GM23338 (cell line): ENCODE measurements around the gene LAMA4. TPM values are rescaled to one million over a fixed set of nuclear protein-coding genes. Genes with fewer than 3 reads are reported as not detected.

Source experiments
- ATAC-seq: fragments of 200-7000 bp; cut with Tn5 transposase; 3 replicates; pipeline ENCODE4 v1.9.1; 2020
- DNase-seq: peaks from one replicate; pipeline ENCODE4 v3.0.0-alpha.2; 2015; ENCODE audit warnings: low spot score
- H2AFZ ChIP-seq: fragments of 200-600 bp; sonication (generic); 2 replicates; pipeline ENCODE4 v1.8.0; 2016; ENCODE audit warnings: antibody characterized with exemption, mild to moderate bottlenecking, moderate library complexity
- H3F3A ChIP-seq: fragments of 200-600 bp; sonication (generic); replicated peaks from 2 replicates; pipeline ENCODE4 v1.8.0; 2017; ENCODE audit warnings: antibody characterized with exemption, mixed run types, low read depth
- H3K27ac ChIP-seq: fragments of 200-600 bp; sonication (generic); 2 replicates; pipeline ENCODE4 v1.6.1; 2016; ENCODE audit warnings: low read depth
- H3K27me3 ChIP-seq: fragments of 200-600 bp; sonication (generic); 2 replicates; pipeline ENCODE4 v1.8.0; 2016; ENCODE audit warnings: mild to moderate bottlenecking, mixed run types, moderate library complexity; ENCODE audit not compliant: insufficient read depth
- H3K36me3 ChIP-seq: fragments of 200-600 bp; sonication (generic); 2 replicates; pipeline ENCODE4 v1.8.0; 2016; ENCODE audit warnings: mild to moderate bottlenecking; ENCODE audit not compliant: insufficient read depth
- H3K4me1 ChIP-seq: fragments of 200-600 bp; sonication (generic); 2 replicates; pipeline ENCODE4 v1.8.0; 2016; ENCODE audit warnings: mild to moderate bottlenecking, moderate library complexity; ENCODE audit not compliant: insufficient read depth
- H3K4me2 ChIP-seq: fragments of 200-600 bp; sonication (generic); 2 replicates; pipeline ENCODE4 v1.7.1; 2017; ENCODE audit warnings: mixed run types
- H3K4me3 ChIP-seq: fragments of 200-600 bp; sonication (generic); 2 replicates; pipeline ENCODE4 v1.6.1; 2016; ENCODE audit warnings: mixed run types
- H3K79me2 ChIP-seq: fragments of 200-600 bp; sonication (generic); replicated peaks from 2 replicates; pipeline ENCODE4 v1.8.0; 2017; ENCODE audit warnings: mild to moderate bottlenecking; ENCODE audit not compliant: insufficient read depth
- H3K9me2 ChIP-seq: fragments of 200-600 bp; sonication (generic); 2 replicates; pipeline ENCODE4 v1.8.0; 2017; ENCODE audit not compliant: insufficient read depth
- H4K20me1 ChIP-seq: fragments of 200-600 bp; sonication (generic); replicated peaks from 2 replicates; pipeline ENCODE4 v1.8.0; 2017; ENCODE audit warnings: mild to moderate bottlenecking; ENCODE audit not compliant: insufficient read depth
- H3K27ac Mint-ChIP-seq: 2 replicates; pipeline ENCODE4 v1.8.0; 2020; ENCODE audit warnings: inconsistent platforms, mild to moderate bottlenecking, moderate library complexity, mixed read lengths
- H3K27me3 Mint-ChIP-seq: 3 replicates; pipeline ENCODE4 v1.8.0; 2022; ENCODE audit warnings: low read depth, mild to moderate bottlenecking, moderate library complexity, mixed read lengths, inconsistent platforms; ENCODE audit not compliant: insufficient read depth, poor library complexity
- H3K36me3 Mint-ChIP-seq: 3 replicates; pipeline ENCODE4 v1.8.0; 2021; ENCODE audit warnings: low read depth, mild to moderate bottlenecking, inconsistent platforms, moderate library complexity, mixed read lengths
- H3K4me1 Mint-ChIP-seq: 3 replicates; pipeline ENCODE4 v1.8.0; 2020; ENCODE audit warnings: mild to moderate bottlenecking, inconsistent platforms, mixed read lengths
- H3K4me3 Mint-ChIP-seq: 3 replicates; pipeline ENCODE4 v1.8.0; 2021; ENCODE audit warnings: moderate library complexity, mild to moderate bottlenecking, inconsistent platforms, mixed read lengths
- H3K9me3 Mint-ChIP-seq: 3 replicates; pipeline ENCODE4 v1.8.0; 2020; ENCODE audit warnings: moderate library complexity, mild to moderate bottlenecking, inconsistent platforms, mixed read lengths
- CREB1 ChIP-seq: fragments of 250-450 bp; sonication (Bioruptor Pico); IDR thresholded peaks from 2 replicates; pipeline ENCODE4 v1.5.0; 2020; ENCODE audit warnings: low read depth, mild to moderate bottlenecking, moderate library complexity
- EZH2 ChIP-seq: fragments of 200-600 bp; sonication (generic); IDR thresholded peaks from one replicate; pipeline ENCODE4 v1.8.0; 2017; ENCODE audit warnings: antibody characterized with exemption, mild to moderate bottlenecking, low read depth; ENCODE audit not compliant: unreplicated experiment
- EZH2phosphoT487 ChIP-seq: fragments of 200-600 bp; sonication (generic); IDR thresholded peaks from one replicate; pipeline ENCODE4 v1.8.1; 2018; ENCODE audit warnings: antibody characterized with exemption; ENCODE audit not compliant: unreplicated experiment
- JUNB ChIP-seq: IDR thresholded peaks from one replicate; pipeline ENCODE4 v1.6.1; 2016; ENCODE audit warnings: antibody characterized with exemption; ENCODE audit not compliant: unreplicated experiment
- NANOG ChIP-seq: IDR thresholded peaks from 2 replicates; pipeline ENCODE4 v1.6.1; 2016; ENCODE audit warnings: antibody characterized with exemption, borderline replicate concordance
- POLR2AphosphoS5 ChIP-seq: IDR thresholded peaks from 2 replicates; pipeline ENCODE4 v1.6.1; 2016; ENCODE audit warnings: antibody characterized with exemption, low read depth
- ZNF114 ChIP-seq: fragments of 250-450 bp; sonication (Bioruptor Pico); IDR thresholded peaks from 2 replicates; pipeline ENCODE4 v1.5.0; 2020; ENCODE audit warnings: mild to moderate bottlenecking, moderate library complexity
- ZNF331 ChIP-seq: fragments of 250-450 bp; sonication (Bioruptor Pico); IDR thresholded peaks from 2 replicates; pipeline ENCODE4 v1.5.0; 2020; ENCODE audit warnings: low read depth, mild to moderate bottlenecking, moderate library complexity
- polyA plus RNA-seq: library from polyadenylated mRNA; unstranded; fragments of >200 nt; fragmentation: Nextera tagmentation; extraction: Ambion mirVana; gene quantifications from 2 replicates; pipeline ENCODE4 v1.2.1, GENCODE V29; 2016
- total RNA-seq: library from RNA; depleted of rRNA; stranded (reverse); fragments of >200 nt; shearing (Covaris generic); gene quantifications from 2 replicates; pipeline ENCODE4 v1.2.3, GENCODE V29; 2014
- TF ChIP-seq, protein P1 (sequence below): IDR thresholded peaks from one replicate; pipeline ENCODE4 v1.6.1; 2018; ENCODE audit warnings: antibody characterized with exemption; ENCODE audit not compliant: unreplicated experiment
- TF ChIP-seq, protein P2 (sequence below): IDR thresholded peaks from 2 replicates; pipeline ENCODE4 v1.6.1; 2016; ENCODE audit warnings: antibody characterized with exemption
- TF ChIP-seq, protein P3 (sequence below), 2 experiments: fragments of 200-600 bp in 1 of 2; sonication (generic) in 1 of 2; conservative IDR thresholded peaks; 2 replicates each; pipeline versions ENCODE4 v1.5.1 to v1.6.1; 2016 to 2017; ENCODE audit warnings: antibody characterized with exemption in 2 of 2, low read depth in 2 of 2, mild to moderate bottlenecking in 2 of 2, moderate library complexity in 1 of 2

Gene LAMA4
- total and polyA plus RNA-seq, 2 experiments from 2014 or later, result 1.7 to 2.8 TPM

DNA sequence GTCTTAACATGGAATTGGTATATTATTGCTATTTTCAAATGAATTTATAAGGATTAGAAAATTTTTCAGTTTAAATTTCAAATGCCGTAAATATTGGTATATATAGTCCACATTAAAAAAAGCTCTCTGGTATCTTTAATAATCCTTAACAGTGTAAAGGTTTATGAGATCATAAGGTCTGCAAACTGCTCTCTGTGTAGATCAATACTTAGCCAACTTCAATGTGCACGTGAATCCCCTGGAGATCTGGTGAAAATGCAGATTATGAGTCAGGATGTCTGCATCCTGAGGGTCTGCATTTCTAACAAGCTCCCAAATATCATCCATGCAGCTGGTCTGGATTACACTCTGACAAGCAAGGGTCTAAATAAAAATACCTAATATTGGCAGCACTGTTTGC, 43.5 kb downstream of the LAMA4 start:
- H3K27me3 Mint-ChIP-seq, result peaks cover 4% of the 10 kb centered on the region
- TF ChIP-seq CREB1 (CRISPR knock-in tag) (no peak), POLR2AphosphoS5 (no peak), NANOG (no peak), ZNF114 (CRISPR knock-in tag) (no peak), EZH2phosphoT487 (no peak), EZH2 (no peak), ZNF331 (CRISPR knock-in tag) (no peak)
- TF ChIP-seq, protein P1, sequence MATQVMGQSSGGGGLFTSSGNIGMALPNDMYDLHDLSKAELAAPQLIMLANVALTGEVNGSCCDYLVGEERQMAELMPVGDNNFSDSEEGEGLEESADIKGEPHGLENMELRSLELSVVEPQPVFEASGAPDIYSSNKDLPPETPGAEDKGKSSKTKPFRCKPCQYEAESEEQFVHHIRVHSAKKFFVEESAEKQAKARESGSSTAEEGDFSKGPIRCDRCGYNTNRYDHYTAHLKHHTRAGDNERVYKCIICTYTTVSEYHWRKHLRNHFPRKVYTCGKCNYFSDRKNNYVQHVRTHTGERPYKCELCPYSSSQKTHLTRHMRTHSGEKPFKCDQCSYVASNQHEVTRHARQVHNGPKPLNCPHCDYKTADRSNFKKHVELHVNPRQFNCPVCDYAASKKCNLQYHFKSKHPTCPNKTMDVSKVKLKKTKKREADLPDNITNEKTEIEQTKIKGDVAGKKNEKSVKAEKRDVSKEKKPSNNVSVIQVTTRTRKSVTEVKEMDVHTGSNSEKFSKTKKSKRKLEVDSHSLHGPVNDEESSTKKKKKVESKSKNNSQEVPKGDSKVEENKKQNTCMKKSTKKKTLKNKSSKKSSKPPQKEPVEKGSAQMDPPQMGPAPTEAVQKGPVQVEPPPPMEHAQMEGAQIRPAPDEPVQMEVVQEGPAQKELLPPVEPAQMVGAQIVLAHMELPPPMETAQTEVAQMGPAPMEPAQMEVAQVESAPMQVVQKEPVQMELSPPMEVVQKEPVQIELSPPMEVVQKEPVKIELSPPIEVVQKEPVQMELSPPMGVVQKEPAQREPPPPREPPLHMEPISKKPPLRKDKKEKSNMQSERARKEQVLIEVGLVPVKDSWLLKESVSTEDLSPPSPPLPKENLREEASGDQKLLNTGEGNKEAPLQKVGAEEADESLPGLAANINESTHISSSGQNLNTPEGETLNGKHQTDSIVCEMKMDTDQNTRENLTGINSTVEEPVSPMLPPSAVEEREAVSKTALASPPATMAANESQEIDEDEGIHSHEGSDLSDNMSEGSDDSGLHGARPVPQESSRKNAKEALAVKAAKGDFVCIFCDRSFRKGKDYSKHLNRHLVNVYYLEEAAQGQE, result no peak
- TF ChIP-seq, protein P2, sequence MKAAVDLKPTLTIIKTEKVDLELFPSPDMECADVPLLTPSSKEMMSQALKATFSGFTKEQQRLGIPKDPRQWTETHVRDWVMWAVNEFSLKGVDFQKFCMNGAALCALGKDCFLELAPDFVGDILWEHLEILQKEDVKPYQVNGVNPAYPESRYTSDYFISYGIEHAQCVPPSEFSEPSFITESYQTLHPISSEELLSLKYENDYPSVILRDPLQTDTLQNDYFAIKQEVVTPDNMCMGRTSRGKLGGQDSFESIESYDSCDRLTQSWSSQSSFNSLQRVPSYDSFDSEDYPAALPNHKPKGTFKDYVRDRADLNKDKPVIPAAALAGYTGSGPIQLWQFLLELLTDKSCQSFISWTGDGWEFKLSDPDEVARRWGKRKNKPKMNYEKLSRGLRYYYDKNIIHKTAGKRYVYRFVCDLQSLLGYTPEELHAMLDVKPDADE, result no peak
- TF ChIP-seq, protein P3, sequence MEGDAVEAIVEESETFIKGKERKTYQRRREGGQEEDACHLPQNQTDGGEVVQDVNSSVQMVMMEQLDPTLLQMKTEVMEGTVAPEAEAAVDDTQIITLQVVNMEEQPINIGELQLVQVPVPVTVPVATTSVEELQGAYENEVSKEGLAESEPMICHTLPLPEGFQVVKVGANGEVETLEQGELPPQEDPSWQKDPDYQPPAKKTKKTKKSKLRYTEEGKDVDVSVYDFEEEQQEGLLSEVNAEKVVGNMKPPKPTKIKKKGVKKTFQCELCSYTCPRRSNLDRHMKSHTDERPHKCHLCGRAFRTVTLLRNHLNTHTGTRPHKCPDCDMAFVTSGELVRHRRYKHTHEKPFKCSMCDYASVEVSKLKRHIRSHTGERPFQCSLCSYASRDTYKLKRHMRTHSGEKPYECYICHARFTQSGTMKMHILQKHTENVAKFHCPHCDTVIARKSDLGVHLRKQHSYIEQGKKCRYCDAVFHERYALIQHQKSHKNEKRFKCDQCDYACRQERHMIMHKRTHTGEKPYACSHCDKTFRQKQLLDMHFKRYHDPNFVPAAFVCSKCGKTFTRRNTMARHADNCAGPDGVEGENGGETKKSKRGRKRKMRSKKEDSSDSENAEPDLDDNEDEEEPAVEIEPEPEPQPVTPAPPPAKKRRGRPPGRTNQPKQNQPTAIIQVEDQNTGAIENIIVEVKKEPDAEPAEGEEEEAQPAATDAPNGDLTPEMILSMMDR (conservative IDR thresholded peaks at IDR 0.05; ENCODE audit: low read depth in 2 of 2), result no peak
- no peaks in the 10 kb centered on the region for H4K20me1 ChIP-seq
- no peak overlapping the region for H2AFZ ChIP-seq
- no peaks in the 10 kb centered on the region for H3K79me2 ChIP-seq
- no peaks in the 10 kb centered on the region for H3F3A ChIP-seq
- no peak overlapping the region for H3K27ac Mint-ChIP-seq
- DNase-seq (no peak), ATAC-seq (no peak)
- H3K9me3 Mint-ChIP-seq, result no peaks in the 10 kb centered on the region
- H3K4me1 Mint-ChIP-seq, result peaks cover 16% of the 10 kb centered on the region
- no peak overlapping the region for H3K27ac ChIP-seq
- no peaks in the 10 kb centered on the region; the same call in 2 of the 3 replicates for H3K36me3 Mint-ChIP-seq
- H3K4me2 ChIP-seq, result no peak overlapping the region
- H3K4me3 ChIP-seq, result no peak overlapping the region
- H3K27me3 ChIP-seq, result no peaks in the 10 kb centered on the region
- H3K9me2 ChIP-seq, result peaks cover 11% of the 10 kb centered on the region
- peaks cover 16% of the 10 kb centered on the region for H3K4me1 ChIP-seq
- H3K4me3 Mint-ChIP-seq, result no peak overlapping the region
- H3K36me3 ChIP-seq, result no peaks in the 10 kb centered on the region

DNA sequence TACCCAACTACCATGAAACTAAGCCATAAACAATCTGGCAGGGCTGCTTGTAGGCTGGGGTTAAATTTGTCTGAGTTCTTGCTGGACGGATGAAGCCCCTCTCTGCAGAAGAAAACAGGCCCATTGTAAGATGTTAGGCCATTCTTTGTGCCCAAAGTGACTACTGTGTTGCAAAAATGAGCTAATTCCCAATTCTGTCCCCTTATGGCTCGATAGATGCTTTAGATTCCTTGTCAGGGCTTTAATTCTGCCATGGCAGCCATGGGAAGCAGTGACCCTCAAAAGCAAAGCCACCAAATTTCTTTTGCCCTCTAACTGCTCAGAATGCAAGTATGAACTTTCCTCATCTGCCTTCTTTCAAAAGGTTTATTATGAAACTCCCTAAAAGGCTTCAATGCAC, 45.2 kb downstream of the LAMA4 start:
- no peak overlapping the region for H3K4me2 ChIP-seq
- peaks cover 14% of the 10 kb centered on the region for H3K9me2 ChIP-seq
- DNase-seq (no peak), ATAC-seq (no peak)
- TF ChIP-seq POLR2AphosphoS5 (no peak), JUNB (no peak)
- TF ChIP-seq, protein P1, result no peak
- H3K4me1 ChIP-seq, result peaks cover 18% of the 10 kb centered on the region
- Mint-ChIP-seq H3K4me3 (no peak overlapping the region), H3K27me3 (peaks cover 4% of the 10 kb centered on the region), H3K4me1 (peaks cover 21% of the 10 kb centered on the region), H3K9me3 (no peaks in the 10 kb centered on the region), H3K27ac (no peak overlapping the region), H3K36me3 (no peaks in the 10 kb centered on the region; the same call in 2 of the 3 replicates)
- H3K27me3 ChIP-seq, result no peaks in the 10 kb centered on the region
- no peak overlapping the region for H3K27ac ChIP-seq
- H3K4me3 ChIP-seq, result no peak overlapping the region
- no peaks in the 10 kb centered on the region for H3K36me3 ChIP-seq
- H3F3A ChIP-seq, result no peaks in the 10 kb centered on the region
- no peaks in the 10 kb centered on the region for H3K79me2 ChIP-seq
- no peaks in the 10 kb centered on the region for H4K20me1 ChIP-seq
- no peak overlapping the region for H2AFZ ChIP-seq
